ENCODE data around the gene DIAPH2. TPM values are rescaled to one million over a fixed set of nuclear protein-coding genes. Genes with fewer than 3 reads are reported as not detected.

The DIAPH2 gene
- total RNA-seq, 1 experiment from 2014 or later = 10.9 TPM

GRCh38 chrX:97102938-97103337 is 418.3 kb downstream of the DIAPH2 start:
- intact Hi-C loops (cut with micrococcal nuclease) = no loop called here
- POLR2A ChIA-PET = no interaction called here
- TF ChIP-seq SRF (IDR thresholded peaks at IDR 0.05; ENCODE audit: low read depth) = no peak
- TF ChIP-seq RAD21 (IDR thresholded peaks at IDR 0.05; ENCODE audit: low read depth) = no peak
- no peak for TF ChIP-seq ZBTB33 (IDR thresholded peaks at IDR 0.05; ENCODE audit: extremely low read depth, insufficient replicate concordance, low read length)
- no peak for TF ChIP-seq TCF7L2 (IDR thresholded peaks at IDR 0.05; ENCODE audit: borderline replicate concordance, extremely low read depth, insufficient read depth, insufficient read length)
- no peak for TF ChIP-seq POLR2AphosphoS5 (IDR thresholded peaks at IDR 0.05; ENCODE audit: low read depth, low read length)
- TF ChIP-seq EZH2 (IDR thresholded peaks at IDR 0.05) = no peak
- no peak for TF ChIP-seq ZNF274 (IDR thresholded peaks at IDR 0.05; ENCODE audit: low read depth, low read length)
- TF ChIP-seq YY1 (IDR thresholded peaks at IDR 0.05; ENCODE audit: extremely low read depth, insufficient replicate concordance, low read depth, low read length) = no peak
- no peak for TF ChIP-seq FOSL1 (IDR thresholded peaks at IDR 0.05; ENCODE audit: low read depth)
- TF ChIP-seq REST (IDR thresholded peaks at IDR 0.05; ENCODE audit: low read depth) = no peak
- TF ChIP-seq CEBPB (IDR thresholded peaks at IDR 0.05; ENCODE audit: low read depth) = no peak
- TF ChIP-seq CTCF (IDR thresholded peaks at IDR 0.05 in 2 of 3, conservative IDR thresholded peaks at IDR 0.05 in 1 of 3; ENCODE audit: borderline replicate concordance in 1 of 3, insufficient read depth in 1 of 3, low read depth in 2 of 3, low read length in 2 of 3) = no peak
- no peak for TF ChIP-seq SP1 (IDR thresholded peaks at IDR 0.05; ENCODE audit: low read depth)
- no peak for TF ChIP-seq ZFX (IDR thresholded peaks at IDR 0.05)
- TF ChIP-seq EGR1 (IDR thresholded peaks at IDR 0.05; ENCODE audit: low read depth) = no peak
- TF ChIP-seq POLR2A (IDR thresholded peaks at IDR 0.05; ENCODE audit: borderline replicate concordance, extremely low read depth, insufficient read depth, insufficient read length) = no peak
- no peak overlapping the region for H3K9ac ChIP-seq (ENCODE audit: low read length)
- H4K20me1 ChIP-seq (ENCODE audit: insufficient read depth) = no peaks in the 10 kb centered on the region
- BruUV-seq (replicated peaks) = no TSS peak
- no peak overlapping the region for H3K4me2 ChIP-seq (ENCODE audit: low read length)
- H3K27ac ChIP-seq (ENCODE audit: low read depth, low read length) = no peak overlapping the region
- ATAC-seq (no peak), DNase-seq (ENCODE audit: low read depth, low spot score) (no peak)
- RAD21 ChIA-PET (ENCODE audit: low non-redundant PET in 1 of 2, low total read pairs in 2 of 2, uncharacterized antibody in 2 of 2, unreplicated experiment in 2 of 2) = no interaction called here
- no peaks in the 10 kb centered on the region for H3K9me2 ChIP-seq (ENCODE audit: insufficient read depth)
- H3K9me3 ChIP-seq (ENCODE audit: control insufficient read depth in 1 of 2, insufficient read depth in 1 of 2, low read depth in 1 of 2, low read length in 2 of 2) = no peaks in the 10 kb centered on the region
- CTCF ChIA-PET = no interaction called here
- no peaks in the 10 kb centered on the region for H3K27me3 ChIP-seq (ENCODE audit: insufficient read depth, low read length)
- H3K36me3 ChIP-seq (ENCODE audit: control insufficient read depth in 1 of 2, insufficient read depth in 2 of 2, low read length in 2 of 2) = no peaks in the 10 kb centered on the region
- no peak overlapping the region for H2AFZ ChIP-seq (ENCODE audit: low read depth, low read length, poor library complexity, severe bottlenecking)
- H3K4me3 ChIP-seq (replicated peaks in 1 of 2; ENCODE audit: low read depth in 1 of 2, low read length in 2 of 2) = no peak overlapping the region
- H3K79me2 ChIP-seq (ENCODE audit: insufficient read depth, low read length) = no peaks in the 10 kb centered on the region
- no peaks in the 10 kb centered on the region; a peak in 1 of 4 replicates for H3K4me1 ChIP-seq (ENCODE audit: control insufficient read depth in 1 of 2, insufficient read depth in 2 of 2, low read length in 2 of 2)

Data from HCT116 (cell line).